Right ventricle myocardium superior (tissue), 1 donor: ENCODE measurements around the gene MEIS3. TPM values are rescaled to one million over a fixed set of nuclear protein-coding genes. Genes with fewer than 3 reads are reported as not detected.
"Not testable (repeated sequence)": the region's sequence is repeated elsewhere in the genome, so short reads cannot be mapped to it uniquely, and the experiment has no call there.

Experiments
- ATAC-seq: fragments of 200-7000 bp; cut with Tn5 transposase; one replicate; pipeline ENCODE4 v1.9.1; 2020; ENCODE audit warnings: mild to moderate bottlenecking; ENCODE audit not compliant: poor library complexity
- DNase-seq: peaks from one replicate; pipeline ENCODE4 v3.0.0-alpha.2; 2020
- intact Hi-C: fragments of 100-400 bp; cut with DNase I; formaldehyde crosslinking; loops from one replicate; pipeline ENCODE4 v1.11.2; 2022
- total RNA-seq: library from RNA; stranded (reverse); fragmentation: NEBNext Ultra II Directional; extraction: Animal tissue kit (Norgen Biotek cat#: 25700); gene quantifications from one replicate; pipeline ENCODE4 v1.2.1, GENCODE V29; 2021
- donor health status: DM: no; HTN: yes; CAD: no; lungs with severe emphysema.

Gene MEIS3
- total RNA-seq, 1 donor from 2014 or later, result 3.1 TPM

DNA sequence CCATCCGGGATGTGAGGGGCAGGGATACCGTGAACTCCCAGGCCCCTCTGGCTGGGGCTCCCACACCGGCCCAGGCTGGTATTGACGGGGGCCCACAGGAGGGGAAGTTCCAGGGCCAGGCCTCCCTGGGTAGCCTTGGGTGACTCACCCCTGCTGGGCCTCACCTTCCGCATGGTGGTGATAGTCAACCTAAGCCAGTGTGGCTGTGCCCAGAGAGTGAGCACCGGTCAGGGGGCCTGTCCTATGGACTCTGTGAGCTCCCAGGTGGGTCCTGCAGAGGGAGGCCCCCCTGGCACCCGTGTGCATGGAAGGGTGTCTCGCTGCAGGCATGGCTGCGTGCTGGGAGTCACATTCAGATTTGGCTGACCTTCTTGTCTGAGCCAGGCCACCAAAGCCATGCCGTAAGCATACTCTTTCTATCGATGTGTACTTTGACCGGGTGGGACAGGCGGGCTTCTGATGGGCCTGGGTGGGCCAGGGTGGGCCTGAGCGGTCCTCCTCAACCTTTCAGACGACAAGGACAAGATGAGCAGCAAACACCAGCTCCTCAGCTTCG is 42.7 kb downstream of the MEIS3 start:
- peak; percentile 1 for ATAC-seq
- no peak for DNase-seq
- intact Hi-C loops, result no loop called here

- intact Hi-C loops, result no loop called here
- no peak for DNase-seq
Observed at GRCh38 chr19:47375694-47376588, 43.4 kb downstream of the MEIS3 start.

DNA sequence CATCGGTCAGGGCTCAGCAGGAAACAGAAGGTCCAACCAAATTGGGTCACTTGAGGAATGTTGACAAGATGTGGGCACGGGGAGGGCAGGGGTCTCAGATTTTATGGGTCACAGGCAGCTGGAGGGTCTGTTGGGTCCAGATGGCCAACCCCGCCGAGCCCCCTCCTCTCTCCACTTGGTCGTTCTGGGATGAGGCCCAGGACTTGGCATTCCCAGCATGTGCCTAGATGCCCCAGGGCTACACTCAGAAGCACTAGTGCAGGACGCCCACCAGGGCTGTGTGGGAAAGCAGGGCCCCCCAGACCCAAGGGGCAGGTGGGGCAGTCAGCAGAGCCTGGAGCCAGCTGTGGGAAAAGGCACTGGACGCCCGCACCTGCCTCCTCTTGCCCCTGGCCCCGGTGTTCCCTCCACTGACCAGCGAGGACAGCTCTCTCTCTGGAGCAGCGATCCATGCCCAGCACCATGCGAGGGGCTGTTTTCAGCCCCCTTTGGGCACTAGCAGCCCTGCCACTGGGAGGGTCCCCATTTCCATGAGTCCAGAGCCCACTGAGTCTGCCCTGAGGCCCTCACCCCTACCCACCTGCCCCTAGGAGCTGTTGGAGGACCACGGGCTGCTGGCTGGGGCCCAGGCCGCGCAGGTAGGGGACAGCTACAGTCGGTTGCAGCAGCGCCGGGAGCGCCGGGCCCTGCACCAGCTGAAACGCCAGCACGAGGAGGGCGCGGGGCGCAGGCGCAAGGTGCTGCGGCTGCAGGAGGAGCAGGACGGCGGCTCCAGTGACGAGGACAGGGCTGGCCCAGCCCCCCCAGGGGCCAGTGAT is 44.2 kb downstream of the MEIS3 start:
- intact Hi-C loops, result no loop called here
- ATAC-seq, result no peak
- DNase-seq, result no peak

More at GRCh38 chr19:47375694-47376588, 43.4 kb downstream of the MEIS3 start:
- ATAC-seq, result no peak

- intact Hi-C loops, result no loop called here
- DNase-seq, result peak; percentile 29
- no peak for ATAC-seq
Observed at GRCh38 chr19:47373246-47374240, 45.8 kb downstream of the MEIS3 start.

DNA sequence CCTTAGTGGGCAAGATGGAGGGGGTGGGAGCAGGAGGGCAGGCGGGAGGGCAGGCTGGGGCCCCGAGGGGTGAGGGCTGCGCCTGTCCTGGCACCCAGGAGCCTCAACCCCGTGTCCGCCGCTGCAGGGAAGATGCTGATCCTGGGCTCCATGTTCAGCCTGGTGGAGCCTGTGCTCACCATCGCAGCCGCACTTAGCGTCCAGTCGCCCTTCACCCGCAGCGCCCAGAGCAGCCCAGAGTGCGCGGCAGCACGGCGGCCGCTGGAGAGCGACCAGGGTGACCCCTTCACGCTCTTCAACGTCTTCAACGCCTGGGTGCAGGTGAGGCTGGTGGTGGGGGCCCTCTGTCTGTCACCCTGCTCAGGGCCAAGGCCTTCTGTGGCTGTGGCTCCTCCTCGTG is 46.7 kb downstream of the MEIS3 start:
- DNase-seq (no peak), ATAC-seq (no peak)
- intact Hi-C loops, result no loop called here

DNA sequence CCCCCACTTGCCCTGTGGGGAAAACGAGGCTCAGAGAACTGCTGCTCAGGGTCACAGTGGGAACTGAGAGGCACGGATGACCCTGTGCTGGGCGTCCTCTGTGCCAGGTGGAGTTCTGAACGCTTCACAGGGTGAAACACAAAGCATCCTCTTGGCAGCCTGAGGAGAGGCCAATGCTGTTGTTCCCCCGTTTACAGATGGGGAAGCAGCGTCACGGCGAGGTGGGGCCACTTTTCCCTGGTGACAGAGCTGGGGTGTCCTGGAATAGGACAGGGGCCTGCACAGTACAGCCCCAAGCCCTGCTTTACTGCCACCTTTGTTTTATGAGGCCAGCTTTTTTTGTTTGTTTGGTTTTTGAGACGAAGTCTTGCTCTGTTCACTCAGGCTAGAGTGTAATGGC is 48.1 kb downstream of the MEIS3 start:
- intact Hi-C loops, result no loop called here
- no peak for DNase-seq
- ATAC-seq, result no peak

- DNase-seq (no peak), ATAC-seq (peak; percentile 38)
- intact Hi-C loops, result no loop called here
Observed at GRCh38 chr19:47370045-47370611, 49.2 kb downstream of the MEIS3 start.

- intact Hi-C loops, ATAC-seq: not testable (repeated sequence)
Observed at GRCh38 chr19:47365455-47365854, 53.9 kb downstream of the MEIS3 start.

GRCh38 chr19:47363758-47364531 is 55.4 kb downstream of the MEIS3 start:
- intact Hi-C loops, result no loop called here
- DNase-seq (no peak), ATAC-seq (no peak)

More at GRCh38 chr19:47365455-47365854, 53.9 kb downstream of the MEIS3 start:
- not testable (repeated sequence) for DNase-seq

DNA sequence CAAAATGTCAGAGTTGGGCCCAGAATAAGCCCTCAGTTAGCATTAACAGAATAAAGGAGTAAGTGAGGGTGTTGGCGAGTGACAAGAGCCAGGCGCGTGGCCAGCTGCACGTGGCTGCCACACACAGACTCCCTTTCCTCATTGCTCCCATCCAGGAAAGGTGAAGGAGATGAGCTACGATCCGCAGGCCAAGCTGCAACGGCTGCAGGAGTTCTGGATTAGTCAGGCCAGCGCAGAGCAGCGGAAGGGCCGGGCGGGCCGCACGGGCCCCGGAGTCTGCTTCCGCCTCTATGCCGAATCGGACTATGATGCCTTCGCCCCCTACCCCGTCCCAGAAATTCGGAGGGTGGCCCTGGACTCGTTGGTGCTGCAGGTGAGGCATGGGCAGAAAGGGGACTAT is 57.0 kb downstream of the MEIS3 start:
- DNase-seq, result no peak
- intact Hi-C loops, result no loop called here
- no peak for ATAC-seq

DNA sequence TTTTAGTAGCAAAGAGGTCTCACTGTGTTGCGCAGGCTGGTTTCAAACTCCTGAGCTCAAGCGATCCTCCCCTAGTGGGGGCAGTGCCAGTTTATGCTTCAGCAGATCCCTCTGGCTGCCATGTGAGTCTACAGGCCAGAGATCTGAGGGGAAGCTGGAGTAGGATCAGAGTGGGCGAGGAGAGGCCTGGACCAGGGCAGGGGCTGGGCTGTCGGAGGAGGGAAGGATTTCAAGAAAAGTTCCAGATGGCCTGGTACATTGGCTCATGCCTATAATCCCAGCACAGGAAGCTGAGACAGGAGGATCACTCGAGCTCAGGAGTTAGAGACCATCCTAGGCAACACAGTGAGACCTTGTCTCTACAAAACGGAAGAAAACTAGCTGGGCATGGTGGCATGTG is 60.4 kb downstream of the MEIS3 start:
- intact Hi-C loops, result no loop called here
- DNase-seq (no peak), ATAC-seq (no peak)

DNA sequence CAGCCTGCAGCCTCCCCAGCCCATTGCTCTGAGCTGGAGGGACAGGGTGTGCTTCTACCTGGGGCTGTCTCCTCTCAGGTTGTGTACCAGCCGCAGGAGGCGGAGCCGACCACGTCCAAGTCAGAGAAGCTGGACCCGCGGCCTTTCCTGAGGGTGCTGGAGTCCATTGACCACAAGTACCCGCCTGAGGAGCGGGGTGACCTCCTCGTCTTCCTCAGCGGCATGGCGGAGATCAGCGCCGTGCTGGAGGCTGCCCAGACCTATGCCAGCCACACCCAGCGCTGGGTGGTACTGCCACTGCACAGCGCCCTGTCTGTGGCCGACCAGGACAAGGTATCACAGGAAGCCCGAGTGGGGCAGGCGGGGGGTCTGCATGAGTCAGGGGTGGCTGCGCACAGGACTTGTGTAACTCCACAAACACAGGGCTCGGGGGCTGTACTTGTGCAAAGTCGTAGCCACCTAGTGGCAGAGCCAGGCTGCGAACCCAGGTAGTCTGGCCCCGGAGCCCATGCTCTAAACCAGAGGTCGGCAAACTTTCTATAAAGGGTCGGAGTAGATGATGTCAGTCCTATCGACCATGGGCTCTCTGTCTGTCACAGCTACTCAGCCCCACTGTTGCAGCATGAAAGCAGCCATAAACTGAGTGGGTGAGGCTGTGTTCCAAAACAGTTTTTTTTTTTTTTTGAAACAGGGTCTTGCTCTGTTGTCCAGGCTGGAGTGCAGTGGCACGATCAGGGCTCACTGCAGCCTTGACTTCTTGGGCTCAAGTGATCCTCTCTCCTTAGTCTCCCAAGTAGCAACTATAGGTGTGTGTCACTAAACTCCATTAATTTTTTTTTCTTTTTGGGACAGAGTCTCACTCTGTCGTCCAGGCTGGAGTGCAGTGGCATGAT is 61.3 kb downstream of the MEIS3 start:
- ATAC-seq (no peak), DNase-seq (no peak)
- intact Hi-C loops, result no loop called here

- no peak for DNase-seq
- intact Hi-C loops, result no loop called here
- ATAC-seq, result no peak
Observed at GRCh38 chr19:47356900-47357299, 62.4 kb downstream of the MEIS3 start.

DNA sequence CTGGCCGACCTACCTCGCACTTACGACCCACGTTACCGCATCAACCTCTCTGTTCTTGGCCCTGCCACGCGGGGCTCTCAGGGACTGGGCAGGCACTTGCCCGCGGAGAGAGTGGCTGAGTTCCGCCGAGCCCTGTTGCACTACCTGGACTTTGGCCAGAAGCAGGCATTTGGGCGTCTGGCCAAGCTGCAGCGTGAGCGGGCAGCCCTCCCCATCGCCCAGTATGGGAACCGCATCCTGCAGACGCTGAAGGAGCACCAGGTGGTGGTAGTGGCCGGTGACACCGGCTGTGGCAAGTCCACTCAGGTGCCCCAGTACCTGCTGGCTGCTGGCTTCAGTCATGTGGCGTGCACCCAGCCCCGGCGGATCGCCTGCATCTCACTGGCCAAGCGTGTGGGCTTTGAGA is 66.0 kb downstream of the MEIS3 start:
- DNase-seq (peak; percentile 68), ATAC-seq (peak; percentile 17)
- intact Hi-C loops, result no loop called here
